H1 (cell line): Measurements from ENCODE around the gene POLR3H. TPM values are rescaled to one million over a fixed set of nuclear protein-coding genes. Genes with fewer than 3 reads are reported as not detected.

ENCODE experiments used
- CTCF ChIA-PET: fragments of 300-600 bp; sonication (Branson Sonifier 250); formaldehyde crosslinking; loops from one replicate; lab custom pipeline; 2021; ENCODE audit not compliant: partially characterized antibody; lab: Charles Lee
- POLR2A ChIA-PET: fragments of 300-600 bp; sonication (Branson Sonifier 250); formaldehyde crosslinking; loops from one replicate; lab custom pipeline; 2021; ENCODE audit warnings: inconsistent platforms; ENCODE audit not compliant: partially characterized antibody; lab: Charles Lee
- DNase-seq, 2 experiments: peaks; one replicate each; pipeline versions ENCODE4 v3.0.0 to v3.0.0-alpha.2; 2010 to 2022; ENCODE audit warnings: low spot score in 2 of 2, low read depth in 1 of 2, mixed read lengths in 1 of 2
- FAIRE-seq: peaks from 2 replicates; lab custom pipeline; 2011; peaks lifted over from hg19 to GRCh38; lab: Jason Lieb, UNC
- H2AFZ ChIP-seq: 2 replicates; pipeline ENCODE4 v1.8.1; 2012; ENCODE audit warnings: low read length, inconsistent platforms
- H2AK5ac ChIP-seq: 2 replicates; pipeline ENCODE4 v1.6.1; 2013; ENCODE audit warnings: low read depth, low read length
- H2BK120ac ChIP-seq: replicated peaks from 2 replicates; pipeline ENCODE3; 2013; ENCODE audit warnings: low read depth, low read length, inconsistent platforms
- H2BK12ac ChIP-seq: 2 replicates; pipeline ENCODE4 v1.6.1; 2013; ENCODE audit warnings: low read depth, low read length
- H2BK15ac ChIP-seq: 2 replicates; pipeline ENCODE4 v1.6.1; 2013; ENCODE audit warnings: low read length
- H2BK20ac ChIP-seq: 2 replicates; pipeline ENCODE4 v1.6.1; 2013; ENCODE audit warnings: low read length
- H2BK5ac ChIP-seq: 2 replicates; pipeline ENCODE4 v1.6.1; 2013; ENCODE audit warnings: low read depth, low read length
- H3K14ac ChIP-seq: 2 replicates; pipeline ENCODE4 v1.6.1; 2013; ENCODE audit warnings: inconsistent platforms; ENCODE audit not compliant: insufficient read length
- H3K18ac ChIP-seq: 2 replicates; pipeline ENCODE4 v1.6.1; 2013; ENCODE audit warnings: low read length; ENCODE audit errors: extremely low read depth
- H3K23ac ChIP-seq: 2 replicates; pipeline ENCODE4 v1.6.1; 2013; ENCODE audit warnings: inconsistent platforms; ENCODE audit not compliant: insufficient read length
- H3K23me2 ChIP-seq: 2 replicates; pipeline ENCODE4 v1.6.1; 2013; ENCODE audit warnings: low read depth, low read length
- H3K27ac ChIP-seq: 2 replicates; pipeline ENCODE4 v1.6.1; 2011; ENCODE audit warnings: low read depth, low read length, inconsistent platforms
- H3K27me3 ChIP-seq, 4 experiments: replicated peaks in 1 of 4; 1 replicate in 1 of 4; 2 replicates in 3 of 4; pipeline versions ENCODE4 v1.6.1 to v1.8.1; 2011 to 2013; ENCODE audit warnings: low read length in 3 of 4, mild to moderate bottlenecking in 3 of 4, inconsistent platforms in 2 of 4, mixed read lengths in 2 of 4, moderate library complexity in 1 of 4; ENCODE audit not compliant: control insufficient read depth in 3 of 4, insufficient read depth in 3 of 4; ENCODE audit errors: extremely low read depth in 1 of 4
- H3K36me3 ChIP-seq, 4 experiments: 2 replicates each; pipeline versions ENCODE4 v1.6.1 to v1.8.1; 2011 to 2013; ENCODE audit warnings: mild to moderate bottlenecking in 4 of 4, low read length in 3 of 4, moderate library complexity in 2 of 4, control low read depth in 1 of 4, inconsistent platforms in 1 of 4; ENCODE audit not compliant: insufficient read depth in 4 of 4, control insufficient read depth in 2 of 4
- H3K4ac ChIP-seq: replicated peaks from 2 replicates; pipeline ENCODE3; 2013; ENCODE audit warnings: low read length, low read depth, mixed read lengths, inconsistent platforms; ENCODE audit not compliant: insufficient read length
- H3K4me1 ChIP-seq, 4 experiments: replicated peaks in 1 of 4; 1 replicate in 1 of 4; 2 replicates in 3 of 4; pipeline versions ENCODE4 v1.6.1 to v1.8.1; 2011 to 2013; ENCODE audit warnings: low read length in 3 of 4, inconsistent platforms in 2 of 4, mixed read lengths in 1 of 4; ENCODE audit not compliant: insufficient read depth in 4 of 4, control insufficient read depth in 3 of 4
- H3K4me2 ChIP-seq, 2 experiments: 2 replicates each; pipeline versions ENCODE4 v1.6.1 to v1.8.1; 2011 to 2013; ENCODE audit warnings: low read depth in 2 of 2, low read length in 2 of 2, control low read depth in 1 of 2, inconsistent platforms in 1 of 2, mild to moderate bottlenecking in 1 of 2; ENCODE audit not compliant: insufficient read depth in 1 of 2
- H3K4me3 ChIP-seq, 4 experiments: fragments of 200-600, 300-600 bp in 1 of 4; sonication (generic), shearing (Covaris generic), sonication (Bioruptor Twin) in 1 of 4; 2 replicates each; pipeline versions ENCODE4 v1.5.1 to v1.8.1; 2011 to 2016; ENCODE audit warnings: low read length in 4 of 4, low read depth in 3 of 4, control low read depth in 2 of 4, inconsistent platforms in 2 of 4, mild to moderate bottlenecking in 2 of 4, mixed read lengths in 1 of 4, moderate library complexity in 1 of 4; ENCODE audit not compliant: insufficient read depth in 2 of 4; ENCODE audit errors: extremely low read depth in 1 of 4
- H3K56ac ChIP-seq: replicated peaks from 2 replicates; pipeline ENCODE3; 2013; ENCODE audit warnings: low read depth, mild to moderate bottlenecking, mixed read lengths, low read length, inconsistent platforms; ENCODE audit not compliant: insufficient read length
- H3K79me1 ChIP-seq: 2 replicates; pipeline ENCODE4 v1.6.1; 2013; ENCODE audit warnings: low read depth, low read length, control low read depth
- H3K79me2 ChIP-seq, 2 experiments: 2 replicates each; pipeline versions ENCODE4 v1.6.1 to v1.8.1; 2012 to 2013; ENCODE audit warnings: low read length in 2 of 2, mild to moderate bottlenecking in 2 of 2, inconsistent platforms in 1 of 2; ENCODE audit not compliant: insufficient read depth in 2 of 2, control insufficient read depth in 1 of 2
- H3K9ac ChIP-seq, 4 experiments: replicated peaks in 1 of 4; 1 replicate in 1 of 4; 2 replicates in 3 of 4; pipeline versions ENCODE4 v1.6.1 to v1.8.1; 2011 to 2013; ENCODE audit warnings: low read depth in 3 of 4, low read length in 3 of 4, control low read depth in 2 of 4, mild to moderate bottlenecking in 2 of 4, moderate library complexity in 2 of 4, inconsistent platforms in 1 of 4; ENCODE audit errors: extremely low read depth in 1 of 4
- H3K9me3 ChIP-seq, 2 experiments: 2 replicates each; pipeline versions ENCODE4 v1.6.1 to v1.8.1; 2012 to 2013; ENCODE audit warnings: mild to moderate bottlenecking in 2 of 2, moderate library complexity in 2 of 2, control low read depth in 1 of 2, inconsistent platforms in 1 of 2, low read depth in 1 of 2, low read length in 1 of 2, mixed read lengths in 1 of 2; ENCODE audit not compliant: insufficient read depth in 2 of 2
- H4K20me1 ChIP-seq, 2 experiments: replicated peaks in 1 of 2; 2 replicates each; pipeline versions ENCODE3 to v1.8.1; 2011 to 2013; ENCODE audit warnings: inconsistent platforms in 2 of 2, low read length in 2 of 2, mild to moderate bottlenecking in 1 of 2; ENCODE audit not compliant: insufficient read depth in 2 of 2, control insufficient read depth in 1 of 2
- H4K5ac ChIP-seq: 2 replicates; pipeline ENCODE4 v1.6.1; 2013; ENCODE audit warnings: low read length, low read depth, mixed read lengths, inconsistent platforms; ENCODE audit not compliant: insufficient read length
- H4K8ac ChIP-seq: 2 replicates; pipeline ENCODE4 v1.8.0; 2013; ENCODE audit warnings: mild to moderate bottlenecking, moderate library complexity, low read length, inconsistent platforms; ENCODE audit not compliant: insufficient read depth; ENCODE audit errors: extremely low read depth
- H4K91ac ChIP-seq: replicated peaks from 2 replicates; pipeline ENCODE3; 2013; ENCODE audit warnings: low read length, mixed read lengths, inconsistent platforms; ENCODE audit not compliant: insufficient read length
- CBX5 ChIP-seq: fragments of 300-800, 300-1000 bp; sonication (generic); IDR thresholded peaks from 2 replicates; pipeline ENCODE4 v1.7.1; 2016; ENCODE audit warnings: antibody characterized with exemption, low read length, low read depth
- CHD2 ChIP-seq: IDR thresholded peaks from 2 replicates; pipeline ENCODE4 v1.6.1; 2012; ENCODE audit warnings: low read length, improper control_type of control experiment
- MAX ChIP-seq: IDR thresholded peaks from 2 replicates; pipeline ENCODE4 v1.6.1; 2012; ENCODE audit warnings: inconsistent platforms
- SIN3A ChIP-seq, 2 experiments: IDR thresholded peaks in 1 of 2; conservative IDR thresholded peaks in 1 of 2; 2 replicates each; pipeline ENCODE4 v1.6.1; 2011 to 2012; ENCODE audit warnings: low read length in 2 of 2, improper control_type of control experiment in 1 of 2, low read depth in 1 of 2, mild to moderate bottlenecking in 1 of 2
- SIX5 ChIP-seq: IDR thresholded peaks from 2 replicates; pipeline ENCODE4 v1.6.1; 2011; ENCODE audit warnings: mild to moderate bottlenecking, low read depth, low read length
- SRF ChIP-seq: IDR thresholded peaks from 2 replicates; pipeline ENCODE4 v1.6.1; 2011; ENCODE audit warnings: mild to moderate bottlenecking, low read depth, low read length, moderate library complexity
- YY1 ChIP-seq: IDR thresholded peaks from 2 replicates; pipeline ENCODE4 v1.6.1; 2011; ENCODE audit warnings: low read depth, mild to moderate bottlenecking, low read length
- WGBS, 2 experiments: shearing (Covaris generic) in 1 of 2; methylation state at CpG; one replicate each; pipeline versions ENCODE4 v1.1.6 to v1.1.7; 2013 to 2015; ENCODE audit warnings: low lambda C conversion rate in 2 of 2, mixed read lengths in 2 of 2, inconsistent platforms in 1 of 2, low coverage in 1 of 2, missing lambda C conversion rate in 1 of 2; ENCODE audit not compliant: insufficient replicate concordance in 2 of 2, insufficient coverage in 1 of 2, insufficient read length in 1 of 2; ENCODE audit errors: extremely low coverage in 1 of 2, missing lambda C conversion rate in 1 of 2; 5-methylcytosine and 5-hydroxymethylcytosine counted together
- polyA plus RNA-seq, 7 experiments: library from polyadenylated mRNA; depleted of rRNA in 3 of 7; stranded (reverse) in 5 of 7; unstranded in 2 of 7; fragments of >200 nt in 5 of 7; fragments of 200-250 nt in 2 of 7; gene quantifications; 1 replicate in 5 of 7; 2 replicates in 1 of 7; 4 replicates in 1 of 7; pipeline versions ENCODE4 v1.2.1 to v1.2.3, GENCODE V29; 2011 to 2013; ENCODE audit warnings: missing spikeins in 2 of 7, mixed read lengths in 2 of 7
- total RNA-seq: library from RNA; stranded (reverse); fragmentation: NEBNext Ultra II Directional; extraction: Animal tissue kit (Norgen Biotek cat#: 25700); gene quantifications from 2 replicates; pipeline ENCODE4 v1.2.1, GENCODE V29; 2021

Gene POLR3H
- total and polyA plus RNA-seq, 2 of the 8 experiments (the other 6 are each of a cell fraction or from before 2014, with no cell fraction given), result 29.7 to 39.2 TPM

GRCh38 chr22:41551877-41552582, 7.8 kb upstream of the POLR3H start:
- no peak overlapping the region for H4K8ac ChIP-seq
- no peaks in the 10 kb centered on the region for H3K79me2 ChIP-seq
- no peak overlapping the region for H2BK5ac ChIP-seq
- no peak overlapping the region for H3K56ac ChIP-seq
- no peak overlapping the region for H2AFZ ChIP-seq
- ChIA-PET CTCF (interaction anchor here (0.6 to 7.4 kb wide), 9 partner anchors 9 to 46 kb away, joined by 3 to 46 read pairs (median 8); partner anchors contain the start of gene CSDC2), POLR2A (interaction anchor here (1.6 kb wide), 1 partner anchor 8 kb away, joined by 3 read pairs; the partner anchor contains the start of gene POLR3H)
- no peak overlapping the region for H3K14ac ChIP-seq
- H3K4me1 ChIP-seq, result peaks cover 0 to 2% (median 1%) of the 10 kb centered on the region in 4 experiments; a peak in 3 of 7 replicates
- no peak overlapping the region for H2BK12ac ChIP-seq
- no peak for DNase-seq
- 86% methylated on average over 10 of the region's 11 CpGs; no CpG with 5 or more reads in 1 of the 2 experiments for WGBS, 2 experiments
- no peak overlapping the region for H3K4ac ChIP-seq
- 0 out of 2 replicates have a peak overlapping the region, but pooled peaks have one; percentile 53 for H2BK15ac ChIP-seq
- H3K4me2 ChIP-seq, result no peak overlapping the region
- no peaks in the 10 kb centered on the region for H3K9me3 ChIP-seq
- FAIRE-seq, result no peak
- H3K36me3 ChIP-seq, result no peaks in the 10 kb centered on the region
- H3K79me1 ChIP-seq, result no peaks in the 10 kb centered on the region; the same call in 1 of the 2 replicates
- no peak overlapping the region for H3K18ac ChIP-seq
- no peak overlapping the region for H3K23ac ChIP-seq
- no peak overlapping the region for H2BK120ac ChIP-seq
- H4K91ac ChIP-seq, result no peak overlapping the region
- H2BK20ac ChIP-seq, result no peak overlapping the region
- no peak overlapping the region for H3K4me3 ChIP-seq
- no peak overlapping the region for H3K9ac ChIP-seq
- no peak overlapping the region for H2AK5ac ChIP-seq
- no peaks in the 10 kb centered on the region for H3K23me2 ChIP-seq
- no peaks in the 10 kb centered on the region for H3K27me3 ChIP-seq
- no peaks in the 10 kb centered on the region for H4K20me1 ChIP-seq
- TF ChIP-seq SIX5 (no peak), CBX5 (no peak), CHD2 (no peak), MAX (no peak), SRF (no peak), YY1 (no peak), SIN3A (conservative IDR thresholded peaks at IDR 0.05 in 1 of 2, IDR thresholded peaks at IDR 0.05 in 1 of 2; ENCODE audit: low read depth in 1 of 2, low read length in 2 of 2) (no peak)
- no peak overlapping the region for H3K27ac ChIP-seq
- H4K5ac ChIP-seq, result no peak overlapping the region
